Omental fat pad (tissue), 4 donors: Measurements from ENCODE around the gene ARHGEF5. TPM values are rescaled to one million over a fixed set of nuclear protein-coding genes. Genes with fewer than 3 reads are reported as not detected.
"Not testable (repeated sequence)": the region's sequence is repeated elsewhere in the genome, so short reads cannot be mapped to it uniquely, and the experiment has no call there.

Source experiments
- ATAC-seq: fragments of 150-250 bp; one replicate; pipeline ENCODE4 v1.9.1; 2016; ENCODE audit warnings: mild to moderate bottlenecking, moderate library complexity; ENCODE audit not compliant: low FRiP score
- DNase-seq: peaks from one replicate; pipeline ENCODE4 v3.0.0-alpha.2; 2019; ENCODE audit warnings: low spot score
- total RNA-seq, 4 donors: library from RNA; depleted of rRNA; stranded (reverse); fragments of >200 nt; gene quantifications; one replicate each; pipeline ENCODE4 v1.1.0, GENCODE V29; 2016
- TF ChIP-seq, protein P1 (sequence below), 3 donors: fragments of 450-650 bp; IDR thresholded peaks; one replicate each; pipeline ENCODE4 v1.5.1; 2016 to 2017; ENCODE audit warnings: antibody characterized with exemption in 3 of 3, mild to moderate bottlenecking in 3 of 3, moderate library complexity in 2 of 3

ARHGEF5 gene
- total RNA-seq, 4 donors from 2014 or later: 6.6 to 21.3 (median 9.7) TPM

DNA sequence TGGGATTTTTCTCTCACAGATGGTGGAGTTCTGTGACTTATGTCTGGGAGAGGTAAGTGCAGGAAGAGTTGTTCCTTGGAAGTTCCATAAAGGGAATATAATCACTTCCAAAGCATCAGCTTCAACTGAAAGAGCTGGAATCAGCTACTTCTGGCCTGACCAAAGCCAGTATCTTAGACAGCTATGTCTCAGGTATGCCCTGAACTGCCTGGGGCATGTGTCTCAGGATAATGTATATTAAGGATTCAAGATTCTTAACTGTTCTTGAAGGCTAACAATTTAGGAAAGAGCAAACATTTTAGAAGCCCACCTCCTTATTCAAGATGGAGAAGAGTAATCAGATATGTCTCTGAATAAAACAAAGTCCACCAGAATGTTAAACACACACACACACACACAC is 60.7 kb downstream of the ARHGEF5 start:
- ATAC-seq: no peak
- DNase-seq: no peak
- TF ChIP-seq, protein P1, sequence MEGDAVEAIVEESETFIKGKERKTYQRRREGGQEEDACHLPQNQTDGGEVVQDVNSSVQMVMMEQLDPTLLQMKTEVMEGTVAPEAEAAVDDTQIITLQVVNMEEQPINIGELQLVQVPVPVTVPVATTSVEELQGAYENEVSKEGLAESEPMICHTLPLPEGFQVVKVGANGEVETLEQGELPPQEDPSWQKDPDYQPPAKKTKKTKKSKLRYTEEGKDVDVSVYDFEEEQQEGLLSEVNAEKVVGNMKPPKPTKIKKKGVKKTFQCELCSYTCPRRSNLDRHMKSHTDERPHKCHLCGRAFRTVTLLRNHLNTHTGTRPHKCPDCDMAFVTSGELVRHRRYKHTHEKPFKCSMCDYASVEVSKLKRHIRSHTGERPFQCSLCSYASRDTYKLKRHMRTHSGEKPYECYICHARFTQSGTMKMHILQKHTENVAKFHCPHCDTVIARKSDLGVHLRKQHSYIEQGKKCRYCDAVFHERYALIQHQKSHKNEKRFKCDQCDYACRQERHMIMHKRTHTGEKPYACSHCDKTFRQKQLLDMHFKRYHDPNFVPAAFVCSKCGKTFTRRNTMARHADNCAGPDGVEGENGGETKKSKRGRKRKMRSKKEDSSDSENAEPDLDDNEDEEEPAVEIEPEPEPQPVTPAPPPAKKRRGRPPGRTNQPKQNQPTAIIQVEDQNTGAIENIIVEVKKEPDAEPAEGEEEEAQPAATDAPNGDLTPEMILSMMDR (IDR thresholded peaks at IDR 0.05): no peak

DNA sequence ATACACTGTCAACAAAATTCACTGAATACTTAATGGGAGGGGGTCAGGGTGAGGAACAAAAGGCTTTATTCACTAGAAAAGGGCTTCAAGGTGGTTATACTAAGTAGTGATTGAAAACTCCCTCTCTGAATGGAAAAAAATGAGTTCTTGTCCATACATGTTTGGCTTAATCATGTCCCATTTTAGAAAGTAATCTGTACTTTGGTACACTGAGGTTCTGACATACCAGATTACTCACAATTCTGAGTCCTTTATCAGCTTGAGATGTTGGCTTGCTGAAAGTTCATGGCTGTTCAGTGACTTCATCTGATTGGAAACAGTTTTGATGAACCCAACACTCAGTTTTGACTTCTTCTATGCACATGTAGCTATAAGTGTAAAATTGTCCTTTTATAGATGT is 61.1 kb downstream of the ARHGEF5 start:
- ATAC-seq (no peak), DNase-seq (no peak)
- TF ChIP-seq, protein P1 (IDR thresholded peaks at IDR 0.05): no peak

DNA sequence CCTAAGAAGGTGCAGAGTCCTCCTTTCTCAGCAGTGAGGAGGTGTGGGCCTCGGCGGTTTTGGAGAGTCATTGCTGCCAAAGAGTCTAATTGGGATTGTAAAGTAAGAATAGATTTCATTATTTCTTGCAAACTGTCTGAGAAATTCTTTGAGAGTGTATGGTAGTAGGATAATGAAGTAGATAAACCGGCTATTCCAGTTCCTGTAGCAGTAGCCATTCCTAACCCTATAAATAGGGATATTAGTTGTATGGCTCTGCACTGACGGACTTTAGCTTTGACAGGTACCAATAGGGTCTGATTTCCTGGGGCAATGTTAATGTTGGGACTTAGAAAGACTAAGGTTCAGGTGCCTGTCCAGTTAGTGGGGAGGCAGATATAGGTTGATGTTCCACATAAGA is 63.7 kb downstream of the ARHGEF5 start:
- DNase-seq, ATAC-seq: not testable (repeated sequence)

DNA sequence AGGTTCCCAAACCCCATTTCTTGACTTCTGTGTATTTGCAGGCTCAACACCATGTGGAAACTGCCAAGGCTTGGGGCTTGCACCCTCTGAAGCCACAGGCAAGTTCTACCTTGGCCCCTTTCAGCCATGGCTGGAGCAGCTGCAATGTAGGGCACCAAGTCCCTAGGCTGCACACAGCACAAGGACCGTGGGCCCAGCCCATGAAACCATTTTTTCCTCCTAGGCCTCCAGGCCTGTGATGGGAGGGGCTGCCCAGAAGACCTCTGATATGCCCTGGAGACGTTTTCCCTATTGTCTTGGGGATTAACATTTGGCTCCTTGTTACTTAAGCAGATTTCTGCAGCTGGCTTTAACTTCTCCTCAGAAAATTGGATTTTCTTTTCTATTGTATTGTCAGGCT is 72.3 kb downstream of the ARHGEF5 start:
- DNase-seq, ATAC-seq: not testable (repeated sequence)

DNA sequence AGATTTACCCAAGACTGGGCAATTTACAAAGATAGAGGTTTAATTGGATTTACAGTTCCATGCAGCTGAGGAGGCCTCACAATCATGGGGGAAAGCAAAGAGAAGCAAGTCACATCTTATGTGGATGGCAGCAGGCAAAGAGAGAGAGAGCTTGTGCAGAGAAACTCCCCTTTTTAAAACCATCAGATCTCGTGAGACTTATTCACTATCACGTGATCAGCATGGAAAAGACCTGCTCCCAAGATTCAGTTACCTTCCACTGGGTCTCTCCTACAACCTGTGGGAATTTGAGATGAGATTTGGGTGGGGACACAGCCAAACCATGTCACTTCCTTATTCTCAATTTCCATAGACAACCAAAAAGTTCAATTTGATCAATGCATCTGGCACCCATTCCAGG is 73.2 kb downstream of the ARHGEF5 start:
- TF ChIP-seq, protein P1 (IDR thresholded peaks at IDR 0.05): no peak
- ATAC-seq: no peak
- DNase-seq: no peak

Other genes with a start within 250 kb of the ARHGEF5 start
- gene OR2A2, start 245.8 kb upstream of the ARHGEF5 start, total RNA-seq: not detected
- gene OR2A14, start 232.2 kb upstream of the ARHGEF5 start, total RNA-seq: not detected
- 1 to 10 TPM in 3 of 4 donors, not detected in 1; 1.8 to 6.7 (median 2.3) TPM for gene CTAGE4, start 171.9 kb upstream of the ARHGEF5 start, total RNA-seq
- 1 to 10 TPM; 2.8 to 6.7 (median 4.1) TPM for gene ARHGEF35, start 159.6 kb upstream of the ARHGEF5 start, total RNA-seq
- gene OR2A42, start 115.8 kb upstream of the ARHGEF5 start, total RNA-seq: 1 to 10 TPM in 1 of 4 donors, not detected in 3; 1.0 TPM
- 10 to 100 TPM in 1 of 4 donors, 1 to 10 TPM in 3; 3.1 to 16.9 (median 4.1) TPM for gene OR2A7, start 90.6 kb upstream of the ARHGEF5 start, total RNA-seq
- 1 to 10 TPM in 1 of 4 donors, under 1 TPM in 3; 0.32 to 1.3 (median 0.56) TPM for gene CTAGE8, start 86.1 kb upstream of the ARHGEF5 start, total RNA-seq
- under 1 TPM in 2 of 4 donors, not detected in 2; 0.09 to 0.95 TPM for gene OR2A1, start 43.0 kb upstream of the ARHGEF5 start, total RNA-seq
- gene NOBOX, start 48.3 kb downstream of the ARHGEF5 start, total RNA-seq: not detected